ENCODE results near the gene CARD6. TPM values are rescaled to one million over a fixed set of nuclear protein-coding genes. Genes with fewer than 3 reads are reported as not detected.

CARD6 gene
- total RNA-seq, 4 donors from 2014 or later: 15.9 to 32.1 (median 21.0) TPM

DNA sequence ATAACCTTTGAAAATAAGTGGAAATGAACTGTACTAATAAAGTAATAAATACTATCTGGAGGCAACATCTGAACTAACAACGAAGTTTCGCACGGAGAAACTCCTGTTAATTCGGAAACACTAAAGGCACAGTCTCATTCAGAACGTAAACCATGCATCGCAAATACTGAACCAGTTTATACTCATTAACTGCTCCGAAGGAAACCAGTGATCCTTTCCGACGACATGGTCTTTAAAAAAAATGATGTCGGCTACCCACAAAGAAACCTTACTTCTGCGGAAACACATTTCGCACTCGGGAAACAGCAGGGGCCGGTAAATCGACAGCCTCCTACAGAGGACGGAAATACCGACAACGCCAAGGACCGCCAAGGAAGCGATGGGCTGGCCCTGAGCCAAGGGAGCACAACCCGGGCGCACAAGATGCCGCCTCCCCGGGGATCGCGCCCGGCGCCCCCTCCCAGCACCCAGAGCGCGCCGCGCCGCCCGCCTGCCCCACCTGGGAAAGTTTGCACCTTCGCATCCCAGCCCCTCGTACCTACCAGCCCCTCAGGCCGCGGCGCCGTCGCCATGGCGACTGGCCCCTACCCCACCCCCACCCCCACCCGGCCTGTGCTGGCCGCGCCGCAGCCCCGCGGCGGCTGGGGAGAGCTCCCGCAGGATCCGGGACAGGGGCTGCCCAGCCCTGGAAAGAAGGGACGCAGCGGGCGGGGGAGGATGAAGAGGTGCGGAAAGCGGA is 43.7 kb upstream of the CARD6 start:
- peak; percentile 65 to 69 for DNase-seq
- 1% methylated on average over 17 to 27 of the region's 56 CpGs for WGBS, 2 donors
- TF ChIP-seq POLR2A (IDR thresholded peaks at IDR 0.05): no peak
- TF ChIP-seq, protein P1, sequence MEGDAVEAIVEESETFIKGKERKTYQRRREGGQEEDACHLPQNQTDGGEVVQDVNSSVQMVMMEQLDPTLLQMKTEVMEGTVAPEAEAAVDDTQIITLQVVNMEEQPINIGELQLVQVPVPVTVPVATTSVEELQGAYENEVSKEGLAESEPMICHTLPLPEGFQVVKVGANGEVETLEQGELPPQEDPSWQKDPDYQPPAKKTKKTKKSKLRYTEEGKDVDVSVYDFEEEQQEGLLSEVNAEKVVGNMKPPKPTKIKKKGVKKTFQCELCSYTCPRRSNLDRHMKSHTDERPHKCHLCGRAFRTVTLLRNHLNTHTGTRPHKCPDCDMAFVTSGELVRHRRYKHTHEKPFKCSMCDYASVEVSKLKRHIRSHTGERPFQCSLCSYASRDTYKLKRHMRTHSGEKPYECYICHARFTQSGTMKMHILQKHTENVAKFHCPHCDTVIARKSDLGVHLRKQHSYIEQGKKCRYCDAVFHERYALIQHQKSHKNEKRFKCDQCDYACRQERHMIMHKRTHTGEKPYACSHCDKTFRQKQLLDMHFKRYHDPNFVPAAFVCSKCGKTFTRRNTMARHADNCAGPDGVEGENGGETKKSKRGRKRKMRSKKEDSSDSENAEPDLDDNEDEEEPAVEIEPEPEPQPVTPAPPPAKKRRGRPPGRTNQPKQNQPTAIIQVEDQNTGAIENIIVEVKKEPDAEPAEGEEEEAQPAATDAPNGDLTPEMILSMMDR (IDR thresholded peaks at IDR 0.05): no peak
- Histone ChIP-seq H3K4me1 (peaks cover 4 to 23% of the 10 kb centered on the region in 2 donors), H3K9me3 (no peaks in the 10 kb centered on the region), H3K27ac (peak overlapping the region; percentile 88 to 94 (median 92)), H3K36me3 (no peaks in the 10 kb centered on the region), H3K4me3 (replicated peaks in 1 of 3) (peak overlapping the region; percentile 86 to 93 (median 89)), H3K27me3 (no peaks in the 10 kb centered on the region)
- intact Hi-C loops (cut with DNase I): no loop called here

DNA sequence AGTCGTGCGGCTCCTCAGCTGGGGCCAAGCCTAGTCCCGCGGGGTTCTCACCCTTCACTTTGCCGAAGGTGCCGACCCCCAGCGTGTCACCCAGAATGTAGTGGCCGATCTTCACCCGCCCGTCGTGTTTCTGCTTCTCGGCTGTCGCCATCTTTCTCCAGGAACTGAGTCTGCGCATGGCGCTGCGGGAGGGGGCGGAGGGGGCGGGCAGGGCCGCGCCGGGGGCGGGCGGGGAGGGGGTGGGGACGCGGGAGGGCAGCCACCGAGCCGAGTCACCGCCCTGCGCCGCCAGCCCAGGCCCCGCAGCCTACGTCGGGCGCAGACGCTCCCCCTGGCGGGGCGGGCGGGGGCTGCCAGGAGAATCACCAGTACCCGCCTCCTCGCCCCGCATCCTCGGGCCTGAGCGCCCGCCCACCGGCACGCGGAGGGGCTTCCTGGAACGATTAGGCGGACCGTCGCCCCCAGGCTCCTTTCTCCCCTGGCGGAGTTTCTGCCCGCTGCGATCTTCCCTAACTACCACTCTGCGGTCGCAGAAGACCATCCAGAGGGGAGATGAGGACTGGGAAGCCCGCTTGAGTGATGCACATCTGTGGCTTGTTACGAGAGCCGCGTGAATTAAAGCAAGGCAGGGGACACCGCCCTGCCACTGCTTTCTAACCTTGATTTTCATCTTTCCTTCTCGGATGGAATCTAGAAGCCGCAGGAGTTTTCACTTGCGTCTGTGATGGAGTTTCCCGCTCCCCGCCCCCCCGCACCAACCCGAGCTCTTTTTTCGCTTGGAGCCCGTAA is 43.0 kb upstream of the CARD6 start, which contains the start of gene PRKAA1:
TSS of gene PRKAA1 (minus strand) at position 363 of the 789 bp plus-strand sequence. CDS start at position 178, 185 bp downstream.
- DNase-seq: peak; percentile 88
- intact Hi-C loops (cut with DNase I): no loop called here

DNA sequence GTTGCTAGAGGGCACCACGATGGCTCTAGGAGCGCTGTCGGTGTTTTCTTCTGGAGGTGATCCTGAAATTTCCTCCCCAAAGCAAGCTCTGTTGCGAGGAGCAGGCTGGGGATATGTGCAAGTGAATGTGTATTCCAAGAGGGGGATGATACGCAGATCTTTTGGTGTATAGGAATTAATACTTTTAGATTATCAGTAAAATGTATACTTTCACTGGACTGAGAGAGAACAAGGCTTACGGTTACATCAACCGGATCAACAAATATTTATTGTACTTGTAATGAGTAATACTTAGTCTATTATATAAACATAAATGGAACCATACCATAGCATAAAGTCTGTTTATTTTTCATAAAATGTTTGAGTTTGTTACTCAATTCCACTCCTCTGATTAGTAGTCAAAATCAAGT is 42.4 kb upstream of the CARD6 start:
- H3K27ac ChIP-seq: peak overlapping the region; percentile 68 to 91 (median 88)
- H3K9me3 ChIP-seq: no peaks in the 10 kb centered on the region
- H3K36me3 ChIP-seq: no peaks in the 10 kb centered on the region
- H3K27me3 ChIP-seq: no peaks in the 10 kb centered on the region
- WGBS, 2 donors: 8 to 15% methylated on average over 7 of the region's 7 CpGs
- H3K4me3 ChIP-seq (replicated peaks in 1 of 3): peak overlapping the region; percentile 13 to 89 (median 70)
- intact Hi-C loops (cut with DNase I): no loop called here
- no peak for DNase-seq
- no peak for TF ChIP-seq POLR2A (IDR thresholded peaks at IDR 0.05)
- TF ChIP-seq, protein P1 (IDR thresholded peaks at IDR 0.05): no peak
- H3K4me1 ChIP-seq: peaks cover 4 to 23% of the 10 kb centered on the region in 2 donors

More for the DNA sequence above, 43.0 kb upstream of the CARD6 start, which contains the start of gene PRKAA1:
- Histone ChIP-seq H3K4me1 (peaks cover 4 to 23% of the 10 kb centered on the region in 2 donors), H3K36me3 (no peaks in the 10 kb centered on the region), H3K9me3 (no peaks in the 10 kb centered on the region), H3K4me3 (replicated peaks in 1 of 3) (peak within 1 kb of the TSS; percentile 86 to 93 (median 89)), H3K27ac (peak within 1 kb of the TSS; percentile 88 to 94 (median 92)), H3K27me3 (no peaks in the 10 kb centered on the region)
- 0 to 2% methylated on average over 16 to 22 of the region's 70 CpGs for WGBS, 2 donors
- TF ChIP-seq POLR2A (IDR thresholded peaks at IDR 0.05): peak; percentile 24 to 70
- TF ChIP-seq, protein P1 (IDR thresholded peaks at IDR 0.05): peak in 5 of 6 experiments; percentile 35 to 76 (median 66)

DNA sequence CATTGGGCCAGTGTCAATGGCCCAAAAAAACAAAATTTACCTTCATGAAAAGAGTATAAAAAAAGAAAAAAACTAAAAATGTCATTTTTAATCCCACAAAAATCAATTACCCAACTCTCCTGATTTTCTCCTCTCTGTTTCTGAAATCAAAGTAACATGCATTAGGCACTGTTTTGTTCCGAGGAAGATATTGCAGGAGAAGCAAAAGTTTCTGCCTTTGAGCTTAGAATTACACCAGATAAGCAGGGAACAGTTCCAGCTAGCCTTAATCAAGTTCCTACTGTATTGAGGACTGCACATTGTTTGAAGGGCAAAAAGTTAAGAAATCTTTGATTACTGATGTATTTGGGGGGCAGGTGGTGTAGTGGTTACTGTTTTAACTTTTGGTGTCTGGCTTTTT is 41.9 kb upstream of the CARD6 start:
- Histone ChIP-seq H3K4me3 (replicated peaks in 1 of 3) (no peak overlapping the region), H3K36me3 (no peaks in the 10 kb centered on the region), H3K4me1 (peaks cover 4 to 23% of the 10 kb centered on the region in 2 donors), H3K27ac (no peak overlapping the region), H3K9me3 (no peaks in the 10 kb centered on the region), H3K27me3 (no peaks in the 10 kb centered on the region)
- TF ChIP-seq, protein P1 (IDR thresholded peaks at IDR 0.05): no peak
- TF ChIP-seq POLR2A (IDR thresholded peaks at IDR 0.05): no peak
- no peak for DNase-seq
- intact Hi-C loops (cut with DNase I): no loop called here
- WGBS, 2 donors: 40 to 71% methylated on average over 1 of the region's 1 CpG

All from thyroid gland (tissue), 4 donors.